HG02870 (cell line): Measurements from ENCODE around the gene CKM.
"Not testable (repeated sequence)": the region's sequence is repeated elsewhere in the genome, so short reads cannot be mapped to it uniquely, and the experiment has no call there.

Experiments used
- ATAC-seq: cut with Tn5 transposase; IDR thresholded peaks from one replicate; pipeline ENCODE4 v1.9.1; 2021; ENCODE audit warnings: mild to moderate bottlenecking, moderate library complexity; ENCODE audit not compliant: unreplicated experiment

The CKM gene

GRCh38 chr19:45321848-45322247 is 827 bp downstream of the CKM start:
- ATAC-seq = no peak

GRCh38 chr19:45320997-45321775 is 1.5 kb downstream of the CKM start:
- no peak for ATAC-seq

GRCh38 chr19:45315304-45315703 is 7.4 kb downstream of the CKM start:
- no peak for ATAC-seq

- no peak for ATAC-seq
Measured at GRCh38 chr19:45314708-45315245, 7.9 kb downstream of the CKM start.

GRCh38 chr19:45312285-45312684 is 10.4 kb downstream of the CKM start:
- not testable (repeated sequence) for ATAC-seq

- no peak for ATAC-seq
Measured at GRCh38 chr19:45311621-45312020, 11.1 kb downstream of the CKM start.

GRCh38 chr19:45309322-45309721 is 13.4 kb downstream of the CKM start:
- ATAC-seq = not testable (repeated sequence)

GRCh38 chr19:45307361-45307760 is 15.3 kb downstream of the CKM start:
- ATAC-seq = no peak

- ATAC-seq = no peak
Measured at GRCh38 chr19:45306518-45307027, 16.1 kb downstream of the CKM start.

GRCh38 chr19:45306040-45306439 is 16.6 kb downstream of the CKM start:
- no peak for ATAC-seq

GRCh38 chr19:45305421-45305820 is 17.3 kb downstream of the CKM start:
- no peak for ATAC-seq

- no peak for ATAC-seq
Measured at GRCh38 chr19:45305007-45305406, 17.7 kb downstream of the CKM start.

- no peak for ATAC-seq
Measured at GRCh38 chr19:45304141-45304926, 18.3 kb downstream of the CKM start.

- no peak for ATAC-seq
Measured at GRCh38 chr19:45303269-45304060, 19.2 kb downstream of the CKM start.

- ATAC-seq = no peak
Measured at GRCh38 chr19:45302416-45302815, 20.3 kb downstream of the CKM start.

- no peak for ATAC-seq
Measured at GRCh38 chr19:45299719-45300118, 23.0 kb downstream of the CKM start.

GRCh38 chr19:45298264-45298663 is 24.4 kb downstream of the CKM start:
- ATAC-seq = no peak

- ATAC-seq = no peak
Measured at GRCh38 chr19:45297674-45298073, 25.0 kb downstream of the CKM start.

GRCh38 chr19:45296355-45296754 is 26.3 kb downstream of the CKM start:
- ATAC-seq = no peak

- no peak for ATAC-seq
Measured at GRCh38 chr19:45295873-45296272, 26.8 kb downstream of the CKM start.
